SU-DHL-6 (cell line): Measurements from ENCODE around the gene BTBD2.

Experiments
- H2AFZ ChIP-seq: fragments of 200-600 bp; sonication (generic); 2 replicates; pipeline ENCODE4 v1.6.1; 2014; ENCODE audit warnings: low read depth, mild to moderate bottlenecking, moderate library complexity, mixed read lengths, antibody characterized with exemption, low read length; ENCODE audit not compliant: severe bottlenecking
- H3F3A ChIP-seq: fragments of 200-600 bp; shearing (Covaris generic); 2 replicates; pipeline ENCODE4 v1.6.0; 2016; ENCODE audit warnings: antibody characterized with exemption, mild to moderate bottlenecking; ENCODE audit not compliant: insufficient read depth
- H3K27ac ChIP-seq: fragments of 200-600 bp; sonication (generic); 2 replicates; pipeline ENCODE4 v1.5.1; 2016; ENCODE audit warnings: low read depth, mild to moderate bottlenecking, low read length, moderate library complexity, mixed read lengths
- H3K27me3 ChIP-seq: fragments of 200-600 bp; sonication (generic), shearing (Covaris generic); 2 replicates; pipeline ENCODE4 v1.6.0; 2014; ENCODE audit warnings: mild to moderate bottlenecking, low read length
- H3K36me3 ChIP-seq: fragments of 200-600 bp; sonication (generic); 2 replicates; pipeline ENCODE4 v1.6.1; 2014; ENCODE audit warnings: mild to moderate bottlenecking, low read length, mixed read lengths
- H3K4me2 ChIP-seq: fragments of 300-600, 200-600 bp; shearing (Covaris generic), sonication (generic); 2 replicates; pipeline ENCODE4 v1.6.0; 2014; ENCODE audit warnings: low read length, low read depth, mild to moderate bottlenecking; ENCODE audit not compliant: poor library complexity, severe bottlenecking
- H3K4me3 ChIP-seq: fragments of 200-600 bp; sonication (generic); 2 replicates; pipeline ENCODE4 v1.5.1; 2014; ENCODE audit warnings: antibody characterized with exemption, low read length, mild to moderate bottlenecking, mixed read lengths; ENCODE audit not compliant: insufficient read depth, poor library complexity, severe bottlenecking
- H3K79me2 ChIP-seq: fragments of 200-600 bp; sonication (generic); 2 replicates; pipeline ENCODE4 v1.6.1; 2014; ENCODE audit warnings: mild to moderate bottlenecking, low read length, moderate library complexity; ENCODE audit not compliant: insufficient read depth
- H3K9ac ChIP-seq: fragments of 200-600 bp; sonication (generic); 2 replicates; pipeline ENCODE4 v1.7.0; 2014; ENCODE audit warnings: mild to moderate bottlenecking, low read length
- H3K9me2 ChIP-seq: fragments of 200-600 bp; sonication (generic); replicated peaks from 2 replicates; pipeline ENCODE4 v1.6.1; 2014; ENCODE audit warnings: low read length; ENCODE audit not compliant: insufficient read depth
- H3K9me3 ChIP-seq: fragments of 200-600 bp; sonication (generic); 2 replicates; pipeline ENCODE4 v1.6.1; 2014; ENCODE audit warnings: low read length, mixed read lengths; ENCODE audit not compliant: insufficient read depth
- H4K20me1 ChIP-seq: fragments of 200-600 bp; sonication (generic); 2 replicates; pipeline ENCODE4 v1.6.1; 2014; ENCODE audit warnings: low read depth, mild to moderate bottlenecking, antibody characterized with exemption, low read length, moderate library complexity, mixed read lengths
- EZH2phosphoT487 ChIP-seq: fragments of 200-600 bp; sonication (generic), shearing (Covaris generic); conservative IDR thresholded peaks from 2 replicates; pipeline ENCODE4 v1.6.1; 2018; ENCODE audit warnings: mild to moderate bottlenecking, antibody characterized with exemption, low read length, moderate library complexity, mixed read lengths
- TF ChIP-seq, protein P1 (sequence below): fragments of 200-600 bp; sonication (generic); IDR thresholded peaks from one replicate; pipeline ENCODE4 v1.5.1; 2017; ENCODE audit warnings: antibody characterized with exemption, mild to moderate bottlenecking, low read length, moderate library complexity; ENCODE audit not compliant: insufficient read depth, poor library complexity, severe bottlenecking

The BTBD2 gene

DNA sequence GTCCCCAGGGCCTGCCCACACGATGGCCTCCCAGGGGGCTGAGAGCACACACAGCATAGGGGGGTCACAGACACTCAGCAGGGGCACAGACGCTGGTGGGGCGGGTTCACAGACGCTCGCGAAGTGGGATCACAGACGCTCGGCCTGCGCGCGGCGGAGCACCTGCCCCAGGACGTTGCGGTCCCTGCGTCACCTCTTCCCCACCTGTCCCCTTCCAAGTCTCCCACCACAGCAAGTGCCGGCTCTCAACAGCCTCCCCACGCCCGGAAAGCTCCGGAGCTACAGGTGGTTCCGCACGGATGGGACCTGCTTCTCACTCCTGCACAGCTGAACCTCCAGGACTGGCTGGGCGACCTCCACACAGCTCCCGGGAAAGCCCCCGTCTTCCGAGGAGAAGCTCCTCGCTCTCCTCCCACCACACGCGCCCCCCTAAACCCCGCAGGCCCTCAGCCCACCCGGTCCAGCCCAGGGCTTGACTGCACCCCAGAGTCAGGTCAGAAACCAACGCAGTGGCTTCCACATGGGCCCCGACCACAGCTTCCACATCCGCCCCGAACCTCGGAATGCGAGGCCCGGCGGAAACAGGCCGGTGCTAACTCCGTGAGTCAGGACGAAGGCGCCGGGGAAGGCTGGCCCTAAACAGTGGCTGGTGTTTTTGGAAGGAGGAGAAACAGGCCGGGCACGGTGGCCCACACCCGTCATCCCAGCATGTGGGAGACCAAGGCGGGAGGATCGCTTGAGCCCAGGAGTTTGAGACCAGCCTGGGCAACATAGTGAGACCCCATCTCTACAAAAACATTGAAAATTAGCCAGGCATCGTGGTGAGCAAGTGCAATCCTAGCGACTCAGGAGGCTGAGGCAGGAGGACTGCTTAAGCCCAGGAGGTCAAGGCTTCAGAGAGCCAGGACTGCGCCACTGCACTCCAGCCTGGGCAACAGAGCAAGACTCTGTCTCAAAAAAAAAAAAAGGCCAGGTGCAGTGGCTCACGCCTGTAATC lies 16.5 kb downstream of the BTBD2 start:
- no peak overlapping the region for H2AFZ ChIP-seq
- H3K36me3 ChIP-seq: peaks cover 2% of the 10 kb centered on the region; the same call in 1 of the 2 replicates
- no peak overlapping the region for H3K27ac ChIP-seq
- H3K79me2 ChIP-seq: no peaks in the 10 kb centered on the region
- no peaks in the 10 kb centered on the region for H3K9me2 ChIP-seq
- H3K4me2 ChIP-seq: no peak overlapping the region
- H3K27me3 ChIP-seq: no peaks in the 10 kb centered on the region
- H3K9ac ChIP-seq: no peak overlapping the region
- TF ChIP-seq, protein P1, sequence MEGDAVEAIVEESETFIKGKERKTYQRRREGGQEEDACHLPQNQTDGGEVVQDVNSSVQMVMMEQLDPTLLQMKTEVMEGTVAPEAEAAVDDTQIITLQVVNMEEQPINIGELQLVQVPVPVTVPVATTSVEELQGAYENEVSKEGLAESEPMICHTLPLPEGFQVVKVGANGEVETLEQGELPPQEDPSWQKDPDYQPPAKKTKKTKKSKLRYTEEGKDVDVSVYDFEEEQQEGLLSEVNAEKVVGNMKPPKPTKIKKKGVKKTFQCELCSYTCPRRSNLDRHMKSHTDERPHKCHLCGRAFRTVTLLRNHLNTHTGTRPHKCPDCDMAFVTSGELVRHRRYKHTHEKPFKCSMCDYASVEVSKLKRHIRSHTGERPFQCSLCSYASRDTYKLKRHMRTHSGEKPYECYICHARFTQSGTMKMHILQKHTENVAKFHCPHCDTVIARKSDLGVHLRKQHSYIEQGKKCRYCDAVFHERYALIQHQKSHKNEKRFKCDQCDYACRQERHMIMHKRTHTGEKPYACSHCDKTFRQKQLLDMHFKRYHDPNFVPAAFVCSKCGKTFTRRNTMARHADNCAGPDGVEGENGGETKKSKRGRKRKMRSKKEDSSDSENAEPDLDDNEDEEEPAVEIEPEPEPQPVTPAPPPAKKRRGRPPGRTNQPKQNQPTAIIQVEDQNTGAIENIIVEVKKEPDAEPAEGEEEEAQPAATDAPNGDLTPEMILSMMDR: no peak
- TF ChIP-seq EZH2phosphoT487: no peak
- H4K20me1 ChIP-seq: no peaks in the 10 kb centered on the region
- no peaks in the 10 kb centered on the region for H3K9me3 ChIP-seq
- peaks cover 7% of the 10 kb centered on the region; the same call in 1 of the 2 replicates for H3F3A ChIP-seq
- H3K4me3 ChIP-seq: no peak overlapping the region

DNA sequence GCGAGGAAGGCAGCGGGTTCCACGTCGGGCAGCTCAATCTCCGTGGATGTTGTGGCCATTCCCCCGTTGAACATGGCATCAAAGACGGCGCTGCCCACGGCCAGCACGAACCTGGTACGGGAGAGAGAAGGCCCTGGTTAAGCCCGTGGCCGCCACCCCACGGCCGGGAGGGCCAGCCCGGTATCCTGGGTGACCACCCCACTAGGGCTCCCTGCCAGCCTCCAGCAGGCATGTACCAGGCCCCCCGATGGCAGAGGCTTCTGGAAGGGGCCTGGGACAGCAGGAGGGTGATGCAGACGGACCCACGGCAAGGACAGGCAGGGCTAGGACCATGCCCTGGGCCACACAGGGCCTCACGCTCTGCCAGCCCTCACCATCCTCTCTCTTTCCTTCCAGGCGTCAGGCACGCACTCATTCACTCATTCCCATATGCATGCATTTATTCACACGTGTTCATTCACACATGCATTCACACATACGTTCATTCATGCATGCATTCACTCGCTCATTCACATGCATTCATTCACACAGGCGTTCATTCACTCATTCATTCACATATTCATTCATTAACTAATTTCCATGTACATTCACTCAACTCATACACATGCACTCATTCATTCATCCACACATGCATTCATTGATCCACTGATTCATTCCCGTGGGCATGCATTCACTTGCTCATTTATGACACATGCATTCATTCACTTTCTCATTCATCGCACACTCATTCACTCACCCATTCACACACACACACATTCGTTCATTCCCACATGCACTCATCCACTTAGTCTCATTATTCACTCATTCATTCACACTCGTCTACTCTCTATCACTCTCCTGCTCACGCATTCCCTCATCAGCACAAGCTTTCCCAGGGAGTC lies 17.9 kb downstream of the BTBD2 start:
- no peak for TF ChIP-seq EZH2phosphoT487
- TF ChIP-seq, protein P1: no peak
- Histone ChIP-seq H4K20me1 (no peaks in the 10 kb centered on the region), H3K27ac (no peak overlapping the region), H3K9ac (no peak overlapping the region), H3K27me3 (no peaks in the 10 kb centered on the region), H3K9me3 (no peaks in the 10 kb centered on the region), H3K4me3 (no peak overlapping the region), H3F3A (peaks cover 7% of the 10 kb centered on the region; the same call in 1 of the 2 replicates), H2AFZ (no peak overlapping the region), H3K4me2 (no peak overlapping the region), H3K9me2 (no peaks in the 10 kb centered on the region), H3K79me2 (no peaks in the 10 kb centered on the region), H3K36me3 (peaks cover 2% of the 10 kb centered on the region; the same call in 1 of the 2 replicates)

DNA sequence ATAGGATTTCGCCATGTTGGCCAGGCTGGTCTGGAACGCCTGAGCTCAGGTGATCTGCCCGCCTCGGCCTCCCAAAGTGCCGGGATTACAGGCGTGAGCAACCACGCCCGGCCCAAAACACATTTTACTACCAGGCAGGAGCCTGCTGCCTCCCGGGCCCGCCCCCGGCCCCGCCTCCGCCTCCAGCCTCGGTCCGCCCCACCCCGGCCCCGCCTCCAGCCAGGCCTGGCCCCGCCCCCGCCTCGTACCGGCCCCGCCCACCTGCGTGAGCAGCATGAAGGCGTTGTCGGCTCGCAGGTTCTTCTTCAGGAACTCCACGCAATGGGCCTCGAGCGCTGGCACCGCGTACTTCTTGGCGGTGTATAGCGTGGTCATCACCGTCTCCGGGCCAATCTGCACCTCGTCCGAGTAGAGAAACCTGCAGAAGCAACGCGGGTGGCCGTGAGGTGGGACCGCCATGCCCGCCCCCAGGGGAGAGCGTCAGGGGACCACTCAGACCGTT lies 22.7 kb downstream of the BTBD2 start:
- no peaks in the 10 kb centered on the region for H3K9me2 ChIP-seq
- H3K36me3 ChIP-seq: peaks cover 2% of the 10 kb centered on the region; the same call in 1 of the 2 replicates
- no peak overlapping the region for H3K9ac ChIP-seq
- H3F3A ChIP-seq: peaks cover 7% of the 10 kb centered on the region; the same call in 1 of the 2 replicates
- H3K4me3 ChIP-seq: no peak overlapping the region
- H3K9me3 ChIP-seq: no peaks in the 10 kb centered on the region
- H2AFZ ChIP-seq: no peak overlapping the region
- TF ChIP-seq, protein P1: no peak
- TF ChIP-seq EZH2phosphoT487: no peak
- H4K20me1 ChIP-seq: no peaks in the 10 kb centered on the region
- no peak overlapping the region for H3K27ac ChIP-seq
- no peak overlapping the region for H3K4me2 ChIP-seq
- no peaks in the 10 kb centered on the region for H3K79me2 ChIP-seq
- H3K27me3 ChIP-seq: no peaks in the 10 kb centered on the region
